HG02610 (cell line): ENCODE results near the gene SNRPD2.

ENCODE experiments used
- ATAC-seq: cut with Tn5 transposase; IDR thresholded peaks from one replicate; pipeline ENCODE4 v1.9.1; 2021; ENCODE audit warnings: mild to moderate bottlenecking, moderate library complexity; ENCODE audit not compliant: unreplicated experiment

The SNRPD2 gene

GRCh38 chr19:45660636-45661035 is 31.1 kb downstream of the SNRPD2 start:
- ATAC-seq = no peak

GRCh38 chr19:45659096-45659729 is 32.5 kb downstream of the SNRPD2 start:
- ATAC-seq = no peak

GRCh38 chr19:45657520-45658167 is 34.1 kb downstream of the SNRPD2 start:
- ATAC-seq = no peak

GRCh38 chr19:45655073-45655472 is 36.7 kb downstream of the SNRPD2 start:
- no peak for ATAC-seq

- ATAC-seq = no peak
These were observed 38.1 kb downstream of the SNRPD2 start for GRCh38 chr19:45653634-45654033.

GRCh38 chr19:45650722-45651121 is 41.0 kb downstream of the SNRPD2 start:
- ATAC-seq = no peak

- no peak for ATAC-seq
These were observed 45.4 kb downstream of the SNRPD2 start for GRCh38 chr19:45646345-45646698.

- peak; percentile 34 for ATAC-seq
These were observed 46.0 kb downstream of the SNRPD2 start for GRCh38 chr19:45645631-45646344.

GRCh38 chr19:45645068-45645630 is 46.6 kb downstream of the SNRPD2 start:
- no peak for ATAC-seq

GRCh38 chr19:45643927-45644771 is 47.6 kb downstream of the SNRPD2 start:
- no peak for ATAC-seq

- peak; percentile 18 for ATAC-seq
These were observed 48.5 kb downstream of the SNRPD2 start for GRCh38 chr19:45643024-45643926.

GRCh38 chr19:45641274-45642105 is 50.3 kb downstream of the SNRPD2 start:
- peak; percentile 28 for ATAC-seq

- no peak for ATAC-seq
These were observed 50.9 kb downstream of the SNRPD2 start for GRCh38 chr19:45640849-45641273.

GRCh38 chr19:45638930-45639729 is 52.6 kb downstream of the SNRPD2 start, which contains the start of gene EML2:
EML2 (minus strand) TSS chr19:45639397; CDS start chr19:45639376, 21 bp downstream.
- ATAC-seq = no peak

GRCh38 chr19:45637890-45638667 is 53.7 kb downstream of the SNRPD2 start:
- no peak for ATAC-seq
